LNCaP clone FGC (cell line): ENCODE measurements around the gene LMO4.

Source experiments
- DNase-seq: peaks from one replicate; pipeline ENCODE4 v3.0.0-alpha.2; 2011; ENCODE audit warnings: low read depth
- H3K4me3 ChIP-seq: 2 replicates; pipeline ENCODE4 v1.5.1; 2011; ENCODE audit warnings: mild to moderate bottlenecking, low read depth, low read length, control low read depth
- TF ChIP-seq, protein P1 (sequence below): IDR thresholded peaks from 2 replicates; pipeline ENCODE4 v1.5.1; 2012; ENCODE audit warnings: mild to moderate bottlenecking; ENCODE audit not compliant: control insufficient read depth, insufficient read depth; ENCODE audit errors: extremely low read depth

LMO4 gene

GRCh38 chr1:87333692-87334347 is 5.1 kb downstream of the LMO4 start:
- DNase-seq, result no peak
- H3K4me3 ChIP-seq, result no peak overlapping the region
- TF ChIP-seq, protein P1, sequence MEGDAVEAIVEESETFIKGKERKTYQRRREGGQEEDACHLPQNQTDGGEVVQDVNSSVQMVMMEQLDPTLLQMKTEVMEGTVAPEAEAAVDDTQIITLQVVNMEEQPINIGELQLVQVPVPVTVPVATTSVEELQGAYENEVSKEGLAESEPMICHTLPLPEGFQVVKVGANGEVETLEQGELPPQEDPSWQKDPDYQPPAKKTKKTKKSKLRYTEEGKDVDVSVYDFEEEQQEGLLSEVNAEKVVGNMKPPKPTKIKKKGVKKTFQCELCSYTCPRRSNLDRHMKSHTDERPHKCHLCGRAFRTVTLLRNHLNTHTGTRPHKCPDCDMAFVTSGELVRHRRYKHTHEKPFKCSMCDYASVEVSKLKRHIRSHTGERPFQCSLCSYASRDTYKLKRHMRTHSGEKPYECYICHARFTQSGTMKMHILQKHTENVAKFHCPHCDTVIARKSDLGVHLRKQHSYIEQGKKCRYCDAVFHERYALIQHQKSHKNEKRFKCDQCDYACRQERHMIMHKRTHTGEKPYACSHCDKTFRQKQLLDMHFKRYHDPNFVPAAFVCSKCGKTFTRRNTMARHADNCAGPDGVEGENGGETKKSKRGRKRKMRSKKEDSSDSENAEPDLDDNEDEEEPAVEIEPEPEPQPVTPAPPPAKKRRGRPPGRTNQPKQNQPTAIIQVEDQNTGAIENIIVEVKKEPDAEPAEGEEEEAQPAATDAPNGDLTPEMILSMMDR, result no peak

- no peak for DNase-seq
- TF ChIP-seq, protein P1, result no peak
- peak overlapping the region; percentile 54 for H3K4me3 ChIP-seq
Observed at GRCh38 chr1:87334351-87335174, 5.9 kb downstream of the LMO4 start.

DNA sequence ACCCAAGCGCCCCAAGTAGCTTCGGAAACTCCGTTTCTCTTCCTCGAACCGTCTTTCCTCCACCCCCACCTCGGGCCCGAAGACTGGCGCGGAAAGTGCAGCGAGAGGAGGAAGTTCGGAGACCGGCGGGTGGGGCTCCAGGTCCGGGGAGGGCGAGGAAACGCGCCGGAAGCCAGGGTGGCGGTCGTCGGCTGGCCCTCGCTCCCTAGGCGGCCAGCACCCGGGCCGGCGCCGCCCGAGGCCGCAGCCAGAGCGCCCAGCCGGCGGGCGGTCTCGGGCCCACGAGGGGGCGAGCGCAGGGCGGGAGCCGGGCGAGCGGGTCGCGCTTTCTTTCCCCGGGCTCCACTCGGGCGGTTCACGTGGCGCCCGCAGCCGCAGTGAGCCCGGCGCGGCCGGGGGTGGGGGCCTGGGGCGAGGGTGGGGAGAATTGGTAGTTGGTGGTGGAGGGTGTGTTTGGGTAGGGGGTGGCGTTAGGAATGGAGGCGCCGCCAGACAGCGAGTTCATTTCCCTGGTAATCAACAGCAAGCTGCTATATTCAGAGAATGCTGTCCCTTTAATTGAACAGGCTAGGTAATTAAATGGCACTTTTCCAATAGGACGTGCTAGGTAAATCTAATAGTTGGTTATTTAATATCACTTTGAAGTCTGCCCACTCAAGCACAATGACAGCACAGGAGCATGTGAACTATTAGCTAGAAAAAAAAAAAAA is 6.7 kb downstream of the LMO4 start:
- TF ChIP-seq, protein P1, result peak; percentile 39
- DNase-seq, result no peak
- H3K4me3 ChIP-seq, result peak overlapping the region; percentile 54

DNA sequence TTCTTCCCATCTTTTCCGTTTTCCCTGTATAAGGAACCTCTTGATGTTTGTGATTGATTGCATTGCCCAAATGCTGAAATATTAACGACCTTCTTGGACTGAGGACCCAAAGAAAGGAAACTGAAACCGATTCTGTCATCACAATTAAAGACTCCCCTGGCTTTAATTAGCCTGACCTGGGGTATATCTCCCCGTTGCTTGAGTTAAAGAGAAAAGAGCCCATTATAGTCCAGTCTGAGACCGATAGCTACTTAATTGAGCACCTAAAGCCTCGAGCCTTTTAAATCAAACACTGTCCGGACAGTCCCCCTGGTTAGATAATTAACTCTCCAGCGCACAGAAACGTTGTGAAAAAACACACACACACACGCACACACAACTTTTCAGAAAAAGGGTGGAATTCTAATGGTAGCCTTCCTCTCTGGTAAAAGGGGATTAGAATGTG is 8.0 kb downstream of the LMO4 start:
- no peak overlapping the region for H3K4me3 ChIP-seq
- no peak for DNase-seq
- TF ChIP-seq, protein P1, result no peak

GRCh38 chr1:87337606-87338005 is 8.9 kb downstream of the LMO4 start:
- TF ChIP-seq, protein P1, result no peak
- H3K4me3 ChIP-seq, result no peak overlapping the region
- no peak for DNase-seq

DNA sequence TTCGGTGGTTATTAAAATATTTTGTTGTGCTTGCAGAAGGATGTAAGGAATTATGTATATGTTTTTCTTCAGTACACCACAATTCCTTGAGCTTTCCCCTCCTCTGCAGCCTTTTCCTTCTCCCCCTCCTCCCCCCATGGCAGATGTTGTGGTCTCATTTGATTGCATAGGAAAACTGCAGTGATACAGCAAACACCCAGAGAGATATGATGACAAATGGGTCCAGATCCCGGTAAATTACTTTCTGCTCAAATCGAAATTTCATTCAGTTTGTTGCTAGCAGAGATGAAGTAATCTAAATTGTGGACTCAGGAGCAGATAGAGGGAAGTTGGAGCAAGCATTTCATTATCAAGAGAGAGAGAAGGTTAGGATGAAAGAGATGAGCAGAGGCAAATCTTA is 9.9 kb downstream of the LMO4 start:
- no peak overlapping the region for H3K4me3 ChIP-seq
- TF ChIP-seq, protein P1, result no peak
- no peak for DNase-seq
